GM23248 (cell line): ENCODE results near the gene PCDHGA1. TPM values are rescaled to one million over a fixed set of nuclear protein-coding genes. Genes with fewer than 3 reads are reported as not detected.

Source experiments
- DNase-seq: peaks from one replicate; pipeline ENCODE4 v3.0.0-alpha.2; 2015
- H2AFZ ChIP-seq: fragments of 200-600 bp; sonication (generic); 2 replicates; pipeline ENCODE4 v1.6.1; 2016; ENCODE audit warnings: antibody characterized with exemption
- H3F3A ChIP-seq: fragments of 200-600 bp; sonication (generic); 2 replicates; pipeline ENCODE4 v1.6.1; 2016; ENCODE audit warnings: mild to moderate bottlenecking, antibody characterized with exemption, mixed run types; ENCODE audit not compliant: insufficient read depth
- H3K27ac ChIP-seq: fragments of 200-600 bp; sonication (generic); 2 replicates; pipeline ENCODE4 v1.5.1; 2016; ENCODE audit warnings: mild to moderate bottlenecking
- H3K27me3 ChIP-seq: fragments of 200-600 bp; sonication (generic); replicated peaks from 2 replicates; pipeline ENCODE4 v1.6.1; 2016; ENCODE audit warnings: mild to moderate bottlenecking; ENCODE audit not compliant: insufficient read depth
- H3K36me3 ChIP-seq: fragments of 200-600 bp; sonication (generic); 2 replicates; pipeline ENCODE4 v1.6.1; 2016; ENCODE audit warnings: low read depth, mild to moderate bottlenecking
- H3K4me1 ChIP-seq: fragments of 200-600 bp; sonication (generic); 2 replicates; pipeline ENCODE4 v1.6.1; 2016; ENCODE audit warnings: mild to moderate bottlenecking; ENCODE audit not compliant: insufficient read depth
- H3K4me2 ChIP-seq: fragments of 200-600 bp; sonication (generic); one replicate; pipeline ENCODE4 v1.6.1; 2016; ENCODE audit warnings: mild to moderate bottlenecking; ENCODE audit not compliant: unreplicated experiment
- H3K4me3 ChIP-seq: fragments of 200-600 bp; sonication (generic); 2 replicates; pipeline ENCODE4 v1.5.1; 2016; ENCODE audit warnings: mild to moderate bottlenecking
- H3K79me2 ChIP-seq: fragments of 200-600 bp; sonication (generic); 2 replicates; pipeline ENCODE4 v1.6.1; 2016; ENCODE audit warnings: mild to moderate bottlenecking; ENCODE audit not compliant: insufficient read depth
- H3K9ac ChIP-seq: fragments of 200-600 bp; sonication (generic); 2 replicates; pipeline ENCODE4 v1.6.1; 2016; ENCODE audit warnings: mild to moderate bottlenecking
- H3K9me2 ChIP-seq: fragments of 200-600 bp; sonication (generic); 2 replicates; pipeline ENCODE4 v1.6.1; 2016; ENCODE audit warnings: mixed run types, mild to moderate bottlenecking, moderate library complexity; ENCODE audit not compliant: insufficient read depth
- H3K9me3 ChIP-seq: fragments of 200-600 bp; sonication (generic); one replicate; pipeline ENCODE4 v1.6.1; 2017; ENCODE audit warnings: low read depth
- H4K20me1 ChIP-seq: fragments of 200-600 bp; sonication (generic); 2 replicates; pipeline ENCODE4 v1.6.0; 2016; ENCODE audit not compliant: insufficient read depth
- EZH2 ChIP-seq: fragments of 200-600 bp; sonication (generic); IDR thresholded peaks from 2 replicates; pipeline ENCODE4 v1.6.1; 2018; ENCODE audit warnings: antibody characterized with exemption, mild to moderate bottlenecking; ENCODE audit not compliant: insufficient read depth, poor library complexity, severe bottlenecking
- EZH2phosphoT487 ChIP-seq: fragments of 200-600 bp; sonication (generic); IDR thresholded peaks from 2 replicates; pipeline ENCODE4 v1.6.1; 2018; ENCODE audit warnings: antibody characterized with exemption, moderate library complexity, mild to moderate bottlenecking, low read depth; ENCODE audit not compliant: insufficient read depth
- WGBS, 2 experiments: methylation state at CpG; one replicate each; pipeline ENCODE4 v1.1.6; 2015 to 2017; ENCODE audit warnings: low lambda C conversion rate in 2 of 2, low coverage in 1 of 2; ENCODE audit errors: missing lambda C conversion rate in 2 of 2; 5-methylcytosine and 5-hydroxymethylcytosine counted together
- in situ Hi-C: fragments of 300-500 bp; cut with MboI; formaldehyde crosslinking; loops from 2 replicates; pipeline ENCODE4 v1.15.0; 2020
- polyA plus RNA-seq: library from polyadenylated mRNA; unstranded; fragments of >200 nt; fragmentation: Nextera tagmentation; extraction: Ambion mirVana; gene quantifications from 2 replicates; pipeline ENCODE4 v1.2.1, GENCODE V29; 2016
- total RNA-seq: library from RNA; depleted of rRNA; stranded (reverse); fragments of >200 nt; shearing (Covaris generic); gene quantifications from 2 replicates; pipeline ENCODE4 v1.2.3, GENCODE V29; 2014

Gene PCDHGA1
- total and polyA plus RNA-seq, 2 experiments from 2014 or later = 0.63 to 1.8 TPM

GRCh38 chr5:141493500-141494422, 163.4 kb downstream of the PCDHGA1 start:
- Histone ChIP-seq H3K9me3 (no peaks in the 10 kb centered on the region), H3K27ac (peak overlapping the region; percentile 51), H3F3A (peaks cover 21% of the 10 kb centered on the region), H3K4me3 (no peak overlapping the region), H3K36me3 (no peaks in the 10 kb centered on the region), H4K20me1 (no peaks in the 10 kb centered on the region), H3K4me1 (peaks cover 27% of the 10 kb centered on the region), H3K27me3 (no peaks in the 10 kb centered on the region), H2AFZ (no peak overlapping the region), H3K9me2 (no peaks in the 10 kb centered on the region), H3K9ac (peak overlapping the region; percentile 42; the same call in 1 of the 2 replicates), H3K79me2 (peaks cover 61% of the 10 kb centered on the region), H3K4me2 (peak overlapping the region; percentile 47)
- 53 to 57% methylated on average over 9 to 10 of the region's 10 CpGs for WGBS, 2 experiments
- in situ Hi-C loops = no loop called here
- peak; percentile 86 for DNase-seq
- TF ChIP-seq EZH2phosphoT487 = no peak
- TF ChIP-seq EZH2 = no peak

GRCh38 chr5:141494761-141495452, 164.6 kb downstream of the PCDHGA1 start:
- TF ChIP-seq EZH2 = no peak
- no peak for TF ChIP-seq EZH2phosphoT487
- 73 to 80% methylated on average over 20 to 22 of the region's 22 CpGs for WGBS, 2 experiments
- Histone ChIP-seq H3K4me1 (peaks cover 16% of the 10 kb centered on the region), H3K79me2 (peaks cover 56% of the 10 kb centered on the region), H3F3A (peaks cover 10% of the 10 kb centered on the region), H3K27me3 (no peaks in the 10 kb centered on the region), H3K27ac (peak overlapping the region; percentile 51), H4K20me1 (no peaks in the 10 kb centered on the region), H3K9me2 (no peaks in the 10 kb centered on the region), H3K4me3 (no peak overlapping the region), H3K9ac (peak overlapping the region; percentile 41; the same call in 1 of the 2 replicates), H3K9me3 (no peaks in the 10 kb centered on the region), H3K36me3 (no peaks in the 10 kb centered on the region), H3K4me2 (no peak overlapping the region), H2AFZ (no peak overlapping the region)
- in situ Hi-C loops = no loop called here
- no peak for DNase-seq

GRCh38 chr5:141495453-141495811, 165.1 kb downstream of the PCDHGA1 start:
- Histone ChIP-seq H3K9ac (no peak overlapping the region), H3K27ac (no peak overlapping the region), H2AFZ (no peak overlapping the region), H3K9me3 (no peaks in the 10 kb centered on the region), H4K20me1 (no peaks in the 10 kb centered on the region), H3F3A (peaks cover 5% of the 10 kb centered on the region), H3K4me3 (no peak overlapping the region), H3K4me2 (no peak overlapping the region), H3K9me2 (no peaks in the 10 kb centered on the region), H3K36me3 (0 out of 2 replicates have a peak, but pooled peaks cover 2% of the 10 kb centered on the region), H3K27me3 (no peaks in the 10 kb centered on the region), H3K79me2 (peaks cover 51% of the 10 kb centered on the region), H3K4me1 (peaks cover 12% of the 10 kb centered on the region)
- TF ChIP-seq EZH2 (no peak), EZH2phosphoT487 (no peak)
- DNase-seq = no peak
- in situ Hi-C loops = no loop called here
- 90 to 91% methylated on average over 8 of the region's 8 CpGs for WGBS, 2 experiments

- Histone ChIP-seq H3K36me3 (0 out of 2 replicates have a peak, but pooled peaks cover 4% of the 10 kb centered on the region), H3F3A (no peaks in the 10 kb centered on the region), H3K27me3 (no peaks in the 10 kb centered on the region), H3K9me2 (no peaks in the 10 kb centered on the region), H3K9me3 (no peaks in the 10 kb centered on the region), H3K9ac (no peak overlapping the region), H3K4me3 (no peak overlapping the region), H2AFZ (no peak overlapping the region), H3K27ac (no peak overlapping the region), H4K20me1 (no peaks in the 10 kb centered on the region), H3K4me1 (peaks cover 12% of the 10 kb centered on the region), H3K4me2 (no peak overlapping the region), H3K79me2 (peaks cover 45% of the 10 kb centered on the region)
- TF ChIP-seq EZH2phosphoT487 (no peak), EZH2 (no peak)
- DNase-seq = no peak
- in situ Hi-C loops = no loop called here
- 85 to 93% methylated on average over 4 of the region's 4 CpGs for WGBS, 2 experiments
Measured at GRCh38 chr5:141496038-141496437, 165.7 kb downstream of the PCDHGA1 start.
